ENCODE measurements around the gene ZNF532. TPM values are rescaled to one million over a fixed set of nuclear protein-coding genes. Genes with fewer than 3 reads are reported as not detected.
"Not testable (repeated sequence)": the region's sequence is repeated elsewhere in the genome, so short reads cannot be mapped to it uniquely, and the experiment has no call there.

Gene ZNF532
- total RNA-seq, 2 experiments from 2014 or later: 0.50 to 0.91 TPM

DNA sequence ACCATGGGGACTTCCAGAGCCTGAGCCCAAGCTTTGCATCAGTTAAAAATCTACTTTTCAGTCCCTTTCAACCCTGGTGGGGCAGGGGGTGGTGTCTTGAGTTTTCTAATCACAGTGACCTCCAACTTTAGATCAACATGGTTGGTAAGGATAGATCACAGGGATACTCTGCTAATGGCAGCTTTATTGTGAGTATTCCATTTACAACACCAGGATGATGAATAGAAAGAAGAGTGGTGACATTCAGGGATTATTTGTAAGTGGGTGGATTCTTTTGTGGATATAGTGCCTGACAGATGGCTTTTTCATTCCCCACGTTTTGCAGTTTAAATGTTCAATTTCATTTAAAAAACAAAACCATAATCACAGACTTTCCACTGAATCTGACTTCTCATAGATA, 51.3 kb downstream of the ZNF532 start:
- Mint-ChIP-seq H3K4me3 (no peak overlapping the region), H3K27ac (no peak overlapping the region), H3K4me1 (ENCODE audit: low read depth) (no peaks in the 10 kb centered on the region), H3K27me3 (ENCODE audit: low read depth) (peaks cover 16% of the 10 kb centered on the region), H3K36me3 (ENCODE audit: low read depth) (no peaks in the 10 kb centered on the region), H3K9me3 (ENCODE audit: insufficient read depth) (no peaks in the 10 kb centered on the region)
- POLR2A ChIA-PET: no interaction called here
- CTCF ChIA-PET: no interaction called here
- no peak for DNase-seq
- no peak for ATAC-seq

DNA sequence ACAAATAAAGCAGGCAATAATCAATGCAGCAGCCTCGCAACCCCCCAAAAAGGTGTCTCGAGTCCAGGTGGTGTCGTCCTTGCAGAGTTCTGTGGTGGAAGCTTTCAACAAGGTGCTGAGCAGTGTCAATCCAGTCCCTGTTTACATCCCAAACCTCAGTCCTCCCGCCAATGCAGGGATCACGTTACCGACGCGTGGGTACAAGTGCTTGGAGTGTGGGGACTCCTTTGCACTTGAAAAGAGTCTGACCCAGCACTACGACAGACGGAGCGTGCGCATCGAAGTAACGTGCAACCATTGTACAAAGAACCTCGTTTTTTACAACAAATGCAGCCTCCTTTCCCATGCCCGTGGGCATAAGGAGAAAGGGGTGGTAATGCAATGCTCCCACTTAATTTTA, 55.3 kb downstream of the ZNF532 start:
- ATAC-seq; H3K27ac Mint-ChIP-seq; H3K36me3 Mint-ChIP-seq (ENCODE audit: low read depth); H3K4me1 Mint-ChIP-seq (ENCODE audit: low read depth); CTCF ChIA-PET; H3K9me3 Mint-ChIP-seq (ENCODE audit: insufficient read depth); DNase-seq; H3K4me3 Mint-ChIP-seq; POLR2A ChIA-PET: not testable (repeated sequence)
- H3K27me3 Mint-ChIP-seq (ENCODE audit: low read depth): peaks cover 14% of the 10 kb centered on the region

DNA sequence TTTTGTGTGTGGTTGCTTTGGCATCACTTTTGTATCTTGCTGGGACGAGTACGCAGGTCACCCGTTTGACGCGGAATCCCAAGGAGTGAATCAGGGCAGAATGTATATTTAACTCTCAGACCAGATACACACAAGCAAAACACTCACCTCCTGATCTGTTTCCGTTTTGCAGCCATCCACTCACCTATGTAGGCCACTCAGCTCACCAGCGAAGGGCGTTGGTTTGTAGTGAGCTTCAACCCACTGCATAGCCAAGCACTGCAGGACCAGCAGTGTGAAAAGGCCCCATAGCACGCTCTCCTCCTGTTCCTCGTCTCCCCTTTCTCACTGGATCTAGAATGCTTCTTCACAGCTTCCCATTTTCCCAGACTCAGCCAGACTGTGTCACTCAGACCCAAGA, 58.3 kb downstream of the ZNF532 start:
- Mint-ChIP-seq H3K4me3 (no peak overlapping the region), H3K4me1 (ENCODE audit: low read depth) (no peaks in the 10 kb centered on the region), H3K9me3 (ENCODE audit: insufficient read depth) (no peaks in the 10 kb centered on the region), H3K27ac (no peak overlapping the region), H3K36me3 (ENCODE audit: low read depth) (no peaks in the 10 kb centered on the region), H3K27me3 (ENCODE audit: low read depth) (peaks cover 12% of the 10 kb centered on the region)
- CTCF ChIA-PET: interaction anchor here (1.5 kb wide), 1 partner anchor 159 kb away, joined by 4 read pairs; no protein-coding TSS in a partner anchor
- no peak for DNase-seq
- ATAC-seq: no peak
- POLR2A ChIA-PET: no interaction called here

- ATAC-seq: no peak
- ChIA-PET CTCF (no interaction called here), POLR2A (no interaction called here)
- Mint-ChIP-seq H3K9me3 (ENCODE audit: insufficient read depth) (no peaks in the 10 kb centered on the region), H3K27ac (no peak overlapping the region), H3K36me3 (ENCODE audit: low read depth) (no peaks in the 10 kb centered on the region), H3K27me3 (ENCODE audit: low read depth) (peaks cover 15% of the 10 kb centered on the region), H3K4me3 (no peak overlapping the region), H3K4me1 (ENCODE audit: low read depth) (no peaks in the 10 kb centered on the region)
- no peak for DNase-seq
These were observed 59.8 kb downstream of the ZNF532 start for GRCh38 chr18:58924473-58924872.

DNA sequence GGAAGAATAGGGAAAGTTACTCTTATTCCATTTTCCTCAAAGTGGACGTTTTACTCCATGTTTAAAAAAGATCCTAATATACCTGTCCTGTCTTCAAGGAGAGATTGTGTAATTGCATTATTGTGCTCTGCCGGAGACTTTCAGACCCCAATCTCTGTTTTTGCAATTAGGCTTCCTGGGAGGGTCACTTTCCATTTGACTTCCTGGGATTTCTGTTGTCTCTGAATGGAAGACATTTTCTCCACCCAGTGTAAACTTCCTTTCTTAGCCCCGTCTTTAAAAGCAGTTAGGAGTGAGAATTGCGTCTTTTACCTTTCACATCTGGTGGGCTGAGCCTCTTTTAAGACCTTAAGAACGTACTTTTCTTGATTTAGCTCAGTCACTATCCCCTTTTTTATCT, 63.0 kb downstream of the ZNF532 start:
- ATAC-seq (no peak), DNase-seq (no peak)
- Mint-ChIP-seq H3K27ac (no peak overlapping the region), H3K4me1 (ENCODE audit: low read depth) (no peaks in the 10 kb centered on the region), H3K9me3 (ENCODE audit: insufficient read depth) (no peaks in the 10 kb centered on the region), H3K27me3 (ENCODE audit: low read depth) (peaks cover 14% of the 10 kb centered on the region), H3K4me3 (no peak overlapping the region), H3K36me3 (ENCODE audit: low read depth) (no peaks in the 10 kb centered on the region)
- CTCF ChIA-PET: no interaction called here
- POLR2A ChIA-PET: no interaction called here

- POLR2A ChIA-PET: no interaction called here
These were observed 63.7 kb downstream of the ZNF532 start for GRCh38 chr18:58928386-58928785.

DNA sequence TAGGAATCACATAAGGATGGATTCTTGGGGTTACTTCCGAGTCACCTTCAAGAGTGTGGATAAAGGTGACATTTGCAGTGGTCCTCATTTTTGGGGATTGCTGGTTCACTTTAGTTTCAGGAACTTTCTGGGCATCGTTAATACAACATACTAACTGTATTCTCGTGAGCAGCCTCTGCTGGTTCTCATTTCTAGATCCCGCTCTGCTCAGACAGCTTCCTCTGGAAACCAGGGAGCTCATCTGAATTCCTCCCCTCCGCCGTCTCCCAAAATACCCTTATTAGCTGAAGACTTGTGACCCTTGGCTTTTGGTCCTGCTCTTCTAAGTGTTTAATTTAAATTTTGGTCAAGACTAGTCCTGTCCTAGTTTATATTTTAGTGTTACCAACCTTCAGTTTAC, 64.5 kb downstream of the ZNF532 start:
- no peaks in the 10 kb centered on the region for H3K9me3 Mint-ChIP-seq (ENCODE audit: insufficient read depth)
- no peaks in the 10 kb centered on the region for H3K36me3 Mint-ChIP-seq (ENCODE audit: low read depth)
- peaks cover 12% of the 10 kb centered on the region for H3K27me3 Mint-ChIP-seq (ENCODE audit: low read depth)
- CTCF ChIA-PET: no interaction called here
- DNase-seq (no peak), ATAC-seq (no peak)
- no peaks in the 10 kb centered on the region for H3K4me1 Mint-ChIP-seq (ENCODE audit: low read depth)
- POLR2A ChIA-PET: no interaction called here
- no peak overlapping the region for H3K4me3 Mint-ChIP-seq
- H3K27ac Mint-ChIP-seq: no peak overlapping the region

More at GRCh38 chr18:58928386-58928785, 63.7 kb downstream of the ZNF532 start:
- DNase-seq (no peak), ATAC-seq (no peak)
- CTCF ChIA-PET: no interaction called here
- Mint-ChIP-seq H3K4me1 (ENCODE audit: low read depth) (no peaks in the 10 kb centered on the region), H3K36me3 (ENCODE audit: low read depth) (no peaks in the 10 kb centered on the region), H3K9me3 (ENCODE audit: insufficient read depth) (no peaks in the 10 kb centered on the region), H3K4me3 (no peak overlapping the region), H3K27ac (no peak overlapping the region), H3K27me3 (ENCODE audit: low read depth) (peaks cover 12% of the 10 kb centered on the region)

DNA sequence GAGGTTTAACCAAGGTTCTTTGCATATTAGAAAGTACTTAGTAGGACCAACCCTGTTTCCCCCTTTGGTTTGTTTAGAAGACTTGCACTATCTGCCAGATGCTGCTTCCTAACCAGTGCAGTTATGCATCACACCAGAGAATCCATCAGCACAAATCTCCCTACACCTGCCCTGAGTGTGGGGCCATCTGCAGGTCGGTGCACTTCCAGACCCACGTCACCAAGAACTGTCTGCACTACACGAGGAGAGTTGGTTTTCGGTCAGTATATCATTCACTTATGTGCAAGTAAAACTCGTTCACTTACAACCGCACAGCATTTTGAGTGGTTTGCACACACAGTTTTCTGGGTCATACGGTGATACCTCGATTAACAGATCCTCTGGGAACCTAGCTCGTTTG, 69.7 kb downstream of the ZNF532 start:
- Mint-ChIP-seq H3K9me3 (ENCODE audit: insufficient read depth) (no peaks in the 10 kb centered on the region), H3K4me1 (ENCODE audit: low read depth) (no peaks in the 10 kb centered on the region), H3K27ac (no peak overlapping the region), H3K36me3 (ENCODE audit: low read depth) (no peaks in the 10 kb centered on the region), H3K4me3 (no peak overlapping the region), H3K27me3 (ENCODE audit: low read depth) (peaks cover 25% of the 10 kb centered on the region)
- ChIA-PET POLR2A (no interaction called here), CTCF (interaction anchor here (1.5 kb wide), 1 partner anchor 16 kb away, joined by 3 read pairs; no protein-coding TSS in a partner anchor)
- ATAC-seq: no peak
- DNase-seq: no peak

DNA sequence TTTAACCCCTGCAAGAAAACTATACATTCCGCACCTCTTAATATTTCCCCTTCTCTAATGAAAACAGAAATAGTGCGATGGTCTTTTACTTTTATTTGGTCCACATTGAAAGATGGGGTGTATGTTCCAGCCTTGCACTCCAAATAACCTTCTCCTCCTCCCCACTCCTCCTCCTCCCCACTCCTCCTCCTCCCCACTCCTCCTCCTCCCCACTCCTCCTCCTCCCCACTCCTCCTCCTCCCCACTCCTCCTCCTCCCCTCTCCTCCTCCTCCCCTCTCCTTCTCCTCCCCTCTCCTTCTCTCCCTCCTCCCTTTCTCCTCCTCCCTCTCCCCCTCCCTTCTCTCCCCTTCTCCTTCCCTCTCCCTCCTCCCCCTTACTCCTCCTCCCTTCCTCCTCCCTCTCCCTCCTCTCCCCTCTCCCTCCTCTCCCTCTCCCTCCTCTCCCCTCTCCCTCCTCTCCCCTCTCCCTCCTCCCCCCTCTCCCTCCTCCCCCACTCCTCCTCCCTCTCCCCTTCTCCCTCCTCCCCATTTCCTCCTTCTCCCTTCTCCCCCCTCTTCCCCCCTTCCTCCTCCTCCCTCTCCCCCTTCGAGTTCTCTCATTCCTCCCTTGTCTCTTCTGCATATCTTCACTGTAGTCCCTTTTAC, 70.4 kb downstream of the ZNF532 start:
- no peaks in the 10 kb centered on the region for H3K36me3 Mint-ChIP-seq (ENCODE audit: low read depth)
- peaks cover 24% of the 10 kb centered on the region for H3K27me3 Mint-ChIP-seq (ENCODE audit: low read depth)
- ChIA-PET POLR2A (no interaction called here), CTCF (no interaction called here)
- no peaks in the 10 kb centered on the region for H3K4me1 Mint-ChIP-seq (ENCODE audit: low read depth)
- H3K9me3 Mint-ChIP-seq (ENCODE audit: insufficient read depth): no peaks in the 10 kb centered on the region
- H3K27ac Mint-ChIP-seq: no peak overlapping the region
- ATAC-seq (no peak), DNase-seq (no peak)
- no peak overlapping the region for H3K4me3 Mint-ChIP-seq

- DNase-seq (no peak), ATAC-seq (no peak)
- Mint-ChIP-seq H3K4me3 (no peak overlapping the region), H3K27me3 (ENCODE audit: low read depth) (peaks cover 21% of the 10 kb centered on the region), H3K36me3 (ENCODE audit: low read depth) (no peaks in the 10 kb centered on the region), H3K27ac (no peak overlapping the region), H3K4me1 (ENCODE audit: low read depth) (no peaks in the 10 kb centered on the region), H3K9me3 (ENCODE audit: insufficient read depth) (no peaks in the 10 kb centered on the region)
- POLR2A ChIA-PET: no interaction called here
- CTCF ChIA-PET: no interaction called here
These were observed 72.6 kb downstream of the ZNF532 start for GRCh38 chr18:58937071-58937886.

DNA sequence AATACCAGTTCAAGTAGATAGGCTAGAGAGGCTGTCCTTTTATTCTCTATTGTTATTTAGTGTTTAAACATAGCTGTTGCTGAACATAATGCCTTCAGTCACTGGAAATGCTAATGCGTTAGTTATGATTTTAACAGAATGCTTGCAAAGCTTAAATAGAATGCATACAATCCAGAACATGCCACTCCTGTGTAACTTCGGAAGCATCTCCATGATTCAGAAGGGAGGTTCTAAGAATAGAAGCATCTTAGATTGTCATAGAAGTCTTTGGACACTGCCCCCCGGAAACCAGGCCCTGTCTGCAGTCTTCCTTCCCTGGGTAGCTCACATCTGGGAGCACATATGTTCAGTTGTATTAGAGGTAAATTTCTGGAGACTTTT, 73.2 kb downstream of the ZNF532 start:
- no peaks in the 10 kb centered on the region for H3K36me3 Mint-ChIP-seq (ENCODE audit: low read depth)
- no peaks in the 10 kb centered on the region for H3K9me3 Mint-ChIP-seq (ENCODE audit: insufficient read depth)
- H3K4me1 Mint-ChIP-seq (ENCODE audit: low read depth): no peaks in the 10 kb centered on the region
- POLR2A ChIA-PET: interaction anchor here (0.6 kb wide), 1 partner anchor 672 kb away, joined by 3 read pairs; no protein-coding TSS in a partner anchor
- DNase-seq (no peak), ATAC-seq (no peak)
- no peak overlapping the region for H3K27ac Mint-ChIP-seq
- H3K27me3 Mint-ChIP-seq (ENCODE audit: low read depth): peaks cover 21% of the 10 kb centered on the region
- H3K4me3 Mint-ChIP-seq: no peak overlapping the region
- CTCF ChIA-PET: no interaction called here

DNA sequence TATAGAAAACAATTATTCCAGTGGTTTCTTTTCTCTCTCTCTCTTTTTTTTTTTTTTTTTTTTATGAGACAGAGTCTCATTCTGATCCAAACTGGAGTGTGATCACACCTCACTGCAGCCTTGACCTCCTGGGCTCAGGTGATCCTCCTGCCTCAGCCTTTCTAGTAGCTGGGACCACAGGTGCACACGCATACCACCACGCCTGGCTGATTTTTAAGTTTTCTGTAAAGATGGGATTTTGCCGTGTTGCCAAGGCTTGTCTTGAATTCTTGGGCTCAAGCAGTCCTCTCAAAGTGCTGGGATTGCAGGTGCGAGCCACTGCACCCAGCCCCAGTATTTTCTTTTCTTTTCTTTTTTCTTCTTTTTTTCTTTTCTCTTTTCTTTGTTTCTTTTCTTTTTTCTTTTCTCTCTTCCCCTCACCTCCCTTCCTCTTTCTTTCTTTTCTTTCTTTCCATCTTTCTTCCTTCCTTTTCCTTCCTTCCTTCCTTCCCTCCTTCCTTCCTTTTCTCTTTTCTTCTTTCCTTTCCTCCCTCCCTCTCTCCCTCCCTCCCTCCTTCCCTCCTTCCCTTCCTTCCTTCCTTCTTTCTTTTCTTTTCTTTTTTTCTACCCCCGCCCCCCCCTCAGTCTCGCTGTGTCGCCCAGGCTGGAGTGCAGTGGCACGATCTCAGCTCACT, 76.9 kb downstream of the ZNF532 start:
- no peaks in the 10 kb centered on the region for H3K9me3 Mint-ChIP-seq (ENCODE audit: insufficient read depth)
- H3K27me3 Mint-ChIP-seq (ENCODE audit: low read depth): peaks cover 15% of the 10 kb centered on the region
- H3K36me3 Mint-ChIP-seq (ENCODE audit: low read depth): no peaks in the 10 kb centered on the region
- H3K4me3 Mint-ChIP-seq: no peak overlapping the region
- no peaks in the 10 kb centered on the region for H3K4me1 Mint-ChIP-seq (ENCODE audit: low read depth)
- CTCF ChIA-PET: no interaction called here
- DNase-seq (no peak), ATAC-seq (no peak)
- POLR2A ChIA-PET: no interaction called here
- no peak overlapping the region for H3K27ac Mint-ChIP-seq

Data from activated CD8-positive, alpha-beta T cell treated with anti-CD3 and anti-CD28 coated beads, Interleukin-2, amount 10 ng/mL, durations not matched to agents 7 days and 5 days (primary cell).